ENCODE measurements around the gene STX1B. TPM values are rescaled to one million over a fixed set of nuclear protein-coding genes. Genes with fewer than 3 reads are reported as not detected.

STX1B gene
- total and polyA plus RNA-seq, 3 experiments from 2014 or later, result 0.03 to 0.79 (median 0.40) TPM

DNA sequence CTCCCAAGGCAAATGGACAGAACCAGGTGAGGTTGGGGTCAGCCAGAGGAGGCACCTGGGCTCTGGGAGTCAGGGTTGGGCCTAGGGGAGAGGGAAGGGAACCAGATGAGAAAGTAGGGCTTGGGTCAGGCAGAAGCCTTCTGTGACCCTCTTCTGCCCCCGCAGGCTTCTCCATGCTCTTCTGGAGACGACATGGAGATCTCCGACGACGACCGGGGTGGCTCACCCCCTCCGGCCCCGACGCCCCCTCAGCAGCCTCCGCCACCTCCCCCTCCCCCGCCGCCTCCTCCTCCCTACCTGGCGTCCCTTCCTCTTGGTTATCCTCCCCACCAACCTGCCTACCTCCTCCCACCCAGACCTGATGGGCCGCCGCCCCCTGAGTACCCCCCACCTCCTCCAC, 45.0 kb downstream of the STX1B start:
- peak overlapping the region in 1 of 8 donors; percentile 43 for H3K27ac Mint-ChIP-seq
- no peaks in the 10 kb centered on the region for H3K9me3 Mint-ChIP-seq
- Histone ChIP-seq H3K9me3 (ENCODE audit: low read length) (no peaks in the 10 kb centered on the region), H3K36me3 (ENCODE audit: insufficient read depth, low read length) (peaks cover 38% of the 10 kb centered on the region), H3K4me3 (ENCODE audit: low read length) (no peak overlapping the region), H3K27me3 (ENCODE audit: insufficient read depth, low read length, poor library complexity, severe bottlenecking) (no peaks in the 10 kb centered on the region), H3K4me1 (ENCODE audit: insufficient read depth, low read length) (no peaks in the 10 kb centered on the region), H3K27ac (ENCODE audit: low read depth, low read length) (no peak overlapping the region)
- H3K36me3 Mint-ChIP-seq, result peaks cover 8 to 81% (median 22%) of the 10 kb centered on the region in 3 donors
- ChIA-PET POLR2A (no interaction called here), CTCF (interaction anchor here (1.6 kb wide), 1 partner anchor 177 kb away, joined by 3 read pairs; no protein-coding TSS in a partner anchor)
- H3K4me3 Mint-ChIP-seq, result no peak overlapping the region
- H3K4me1 Mint-ChIP-seq, result peaks cover under 1 to 12% (median 6%) of the 10 kb centered on the region in 3 donors
- H3K27me3 Mint-ChIP-seq, result no peaks in the 10 kb centered on the region
- no peak for DNase-seq

DNA sequence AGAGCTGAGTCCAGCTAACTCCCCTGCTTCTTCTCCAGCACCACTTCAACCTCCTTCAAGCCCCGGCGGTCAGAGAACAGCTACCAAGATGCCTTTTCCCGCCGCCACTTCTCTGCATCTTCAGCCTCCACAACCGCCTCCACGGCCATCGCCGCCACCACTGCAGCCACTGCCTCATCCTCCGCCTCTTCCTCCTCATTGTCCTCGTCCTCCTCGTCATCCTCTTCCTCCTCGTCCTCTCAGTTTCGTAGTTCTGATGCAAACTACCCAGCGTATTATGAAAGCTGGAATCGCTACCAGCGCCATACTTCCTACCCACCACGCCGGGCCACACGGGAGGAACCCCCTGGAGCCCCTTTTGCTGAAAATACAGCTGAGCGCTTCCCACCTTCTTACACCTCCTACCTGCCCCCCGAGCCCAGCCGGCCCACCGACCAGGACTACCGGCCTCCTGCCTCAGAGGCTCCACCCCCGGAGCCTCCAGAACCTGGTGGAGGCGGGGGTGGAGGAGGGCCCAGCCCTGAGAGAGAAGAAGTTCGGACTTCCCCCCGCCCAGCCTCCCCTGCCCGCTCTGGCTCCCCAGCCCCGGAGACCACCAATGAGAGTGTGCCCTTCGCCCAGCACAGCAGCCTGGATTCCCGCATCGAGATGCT, 45.7 kb downstream of the STX1B start:
- H3K9me3 Mint-ChIP-seq, result no peaks in the 10 kb centered on the region
- POLR2A ChIA-PET, result no interaction called here
- H3K27ac Mint-ChIP-seq, result peak overlapping the region in 1 of 8 donors; percentile 23
- no peak overlapping the region for H3K4me3 Mint-ChIP-seq
- Histone ChIP-seq H3K4me1 (ENCODE audit: insufficient read depth, low read length) (peaks cover 5% of the 10 kb centered on the region), H3K27ac (ENCODE audit: low read depth, low read length) (no peak overlapping the region), H3K4me3 (ENCODE audit: low read length) (no peak overlapping the region), H3K36me3 (ENCODE audit: insufficient read depth, low read length) (peaks cover 44% of the 10 kb centered on the region), H3K9me3 (ENCODE audit: low read length) (no peaks in the 10 kb centered on the region), H3K27me3 (ENCODE audit: insufficient read depth, low read length, poor library complexity, severe bottlenecking) (no peaks in the 10 kb centered on the region)
- CTCF ChIA-PET, result interaction anchor here (0.9 to 1.6 kb wide), 3 partner anchors 23 to 497 kb away, joined by 3 to 4 read pairs (median 3); no protein-coding TSS in a partner anchor
- peaks cover 8 to 19% (median 13%) of the 10 kb centered on the region in 3 donors for H3K4me1 Mint-ChIP-seq
- no peaks in the 10 kb centered on the region for H3K27me3 Mint-ChIP-seq
- DNase-seq, result no peak
- peaks cover 6 to 86% (median 28%) of the 10 kb centered on the region in 3 donors for H3K36me3 Mint-ChIP-seq

DNA sequence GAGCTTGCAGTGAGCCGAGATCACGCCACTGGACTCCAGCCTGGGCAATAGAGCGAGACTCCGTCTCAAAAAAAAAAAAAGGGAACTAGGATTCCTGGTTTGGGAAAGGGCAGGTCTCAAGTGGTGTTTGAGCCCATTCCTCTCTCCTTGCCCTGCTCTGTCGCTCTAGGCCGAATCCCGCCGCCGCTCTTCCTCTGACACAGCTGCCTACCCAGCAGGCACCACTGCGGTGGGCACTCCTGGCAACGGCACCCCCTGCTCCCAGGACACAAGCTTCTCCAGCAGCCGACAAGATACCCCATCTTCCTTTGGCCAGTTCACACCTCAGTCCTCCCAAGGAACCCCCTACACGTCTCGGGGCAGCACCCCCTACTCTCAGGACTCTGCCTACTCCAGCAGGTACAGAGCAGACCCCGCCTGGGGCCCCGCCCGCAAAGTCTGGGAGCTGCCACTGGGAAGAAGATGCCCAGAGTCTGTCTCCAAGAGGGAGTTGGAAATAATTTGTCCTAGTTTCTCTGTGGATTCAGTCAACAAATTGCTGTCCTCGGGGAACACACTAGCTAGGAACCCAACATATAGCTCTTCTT, 46.4 kb downstream of the STX1B start:
- CTCF ChIA-PET, result interaction anchor here (0.9 to 1.6 kb wide), 3 partner anchors 22 to 497 kb away, joined by 3 to 4 read pairs (median 3); no protein-coding TSS in a partner anchor
- Mint-ChIP-seq H3K36me3 (peaks cover 6 to 86% (median 27%) of the 10 kb centered on the region in 3 donors), H3K4me1 (peaks cover 15 to 26% (median 20%) of the 10 kb centered on the region in 3 donors), H3K4me3 (no peak overlapping the region), H3K27ac (peak overlapping the region in 1 of 8 donors; percentile 23), H3K9me3 (no peaks in the 10 kb centered on the region), H3K27me3 (no peaks in the 10 kb centered on the region)
- POLR2A ChIA-PET, result no interaction called here
- Histone ChIP-seq H3K9me3 (ENCODE audit: low read length) (no peaks in the 10 kb centered on the region), H3K4me3 (ENCODE audit: low read length) (no peak overlapping the region), H3K27me3 (ENCODE audit: insufficient read depth, low read length, poor library complexity, severe bottlenecking) (no peaks in the 10 kb centered on the region), H3K4me1 (ENCODE audit: insufficient read depth, low read length) (peaks cover 10% of the 10 kb centered on the region), H3K36me3 (ENCODE audit: insufficient read depth, low read length) (peaks cover 39% of the 10 kb centered on the region), H3K27ac (ENCODE audit: low read depth, low read length) (no peak overlapping the region)
- no peak for DNase-seq

DNA sequence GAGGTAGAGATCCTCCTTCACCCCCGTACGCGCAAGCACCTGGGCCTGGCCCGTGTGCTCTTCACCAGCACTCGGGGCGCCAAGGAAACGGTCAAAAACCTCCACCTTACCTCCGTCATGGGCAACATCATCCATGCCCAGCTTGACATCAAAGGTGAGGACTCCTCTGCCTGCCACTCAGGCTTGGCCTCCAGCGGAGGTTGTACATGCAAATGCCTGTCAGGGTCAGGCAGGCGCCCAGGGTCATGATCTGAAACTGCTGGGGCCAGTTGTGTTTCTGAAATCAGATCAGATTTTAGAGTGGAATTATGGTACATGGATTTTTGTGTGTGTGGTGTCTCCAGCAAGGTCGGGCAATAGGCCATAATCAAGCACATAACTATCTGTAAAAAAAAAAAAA, 49.1 kb downstream of the STX1B start:
- H3K36me3 Mint-ChIP-seq, result peaks cover 0 to 79% (median 20%) of the 10 kb centered on the region in 3 donors
- peak overlapping the region in 1 of 8 donors; percentile 96 for H3K27ac Mint-ChIP-seq
- DNase-seq, result no peak
- no peak overlapping the region for H3K27ac ChIP-seq (ENCODE audit: low read depth, low read length)
- H3K4me3 ChIP-seq (ENCODE audit: low read length), result no peak overlapping the region
- peak overlapping the region in 1 of 7 donors; percentile 67 for H3K4me3 Mint-ChIP-seq
- H3K4me1 Mint-ChIP-seq, result peaks cover 23 to 39% (median 25%) of the 10 kb centered on the region in 3 donors
- H3K4me1 ChIP-seq (ENCODE audit: insufficient read depth, low read length), result peaks cover 23% of the 10 kb centered on the region
- H3K27me3 Mint-ChIP-seq, result no peaks in the 10 kb centered on the region
- no peaks in the 10 kb centered on the region for H3K27me3 ChIP-seq (ENCODE audit: insufficient read depth, low read length, poor library complexity, severe bottlenecking)
- ChIA-PET CTCF (no interaction called here), POLR2A (no interaction called here)
- peaks cover 35% of the 10 kb centered on the region for H3K36me3 ChIP-seq (ENCODE audit: insufficient read depth, low read length)
- no peaks in the 10 kb centered on the region for H3K9me3 ChIP-seq (ENCODE audit: low read length)
- H3K9me3 Mint-ChIP-seq, result no peaks in the 10 kb centered on the region

DNA sequence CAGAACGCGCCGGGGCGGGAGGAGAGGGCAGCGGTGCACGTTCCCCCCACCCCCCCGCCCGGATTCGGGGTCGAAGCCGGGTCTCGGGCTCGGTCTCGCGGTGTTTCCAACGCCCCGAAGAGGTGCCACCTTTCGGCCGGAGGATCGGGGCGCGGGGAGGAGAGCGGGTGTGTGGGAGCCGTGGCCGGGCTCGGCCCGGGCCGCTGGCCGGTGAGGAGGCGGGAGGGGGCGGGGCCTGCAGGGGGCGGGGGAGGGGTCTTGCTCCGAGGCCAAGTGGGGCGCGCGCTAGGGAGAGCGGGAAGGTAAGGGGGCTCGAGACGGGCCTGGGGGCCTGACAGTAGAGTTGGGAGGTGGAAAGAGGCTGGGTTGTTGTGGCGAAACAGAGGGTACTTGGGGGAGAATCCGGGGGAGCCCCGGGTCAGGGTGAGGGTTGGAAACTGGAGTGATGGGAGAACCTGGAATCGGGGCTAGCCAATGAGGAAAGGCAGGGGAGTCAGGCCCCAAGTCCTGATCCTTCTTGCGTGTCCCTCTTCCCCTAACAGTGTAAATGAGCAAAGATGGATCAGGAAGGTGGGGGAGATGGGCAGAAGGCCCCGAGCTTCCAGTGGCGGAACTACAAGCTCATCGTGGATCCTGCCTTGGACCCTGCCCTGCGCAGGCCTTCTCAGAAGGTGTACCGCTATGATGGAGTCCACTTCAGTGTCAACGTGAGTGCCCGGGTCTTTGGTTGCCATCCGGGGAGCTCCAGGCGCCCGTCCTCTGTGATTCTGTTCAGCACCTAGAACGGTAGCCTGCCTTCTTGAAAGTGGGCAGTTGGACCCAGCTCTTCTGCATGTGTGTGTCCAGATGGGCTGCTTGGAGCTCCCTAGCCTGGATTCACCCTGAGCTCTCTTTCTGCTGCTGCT, 52.0 kb downstream of the STX1B start:
- DNase-seq, result peak in 1 of 5 donors; percentile 57

DNA sequence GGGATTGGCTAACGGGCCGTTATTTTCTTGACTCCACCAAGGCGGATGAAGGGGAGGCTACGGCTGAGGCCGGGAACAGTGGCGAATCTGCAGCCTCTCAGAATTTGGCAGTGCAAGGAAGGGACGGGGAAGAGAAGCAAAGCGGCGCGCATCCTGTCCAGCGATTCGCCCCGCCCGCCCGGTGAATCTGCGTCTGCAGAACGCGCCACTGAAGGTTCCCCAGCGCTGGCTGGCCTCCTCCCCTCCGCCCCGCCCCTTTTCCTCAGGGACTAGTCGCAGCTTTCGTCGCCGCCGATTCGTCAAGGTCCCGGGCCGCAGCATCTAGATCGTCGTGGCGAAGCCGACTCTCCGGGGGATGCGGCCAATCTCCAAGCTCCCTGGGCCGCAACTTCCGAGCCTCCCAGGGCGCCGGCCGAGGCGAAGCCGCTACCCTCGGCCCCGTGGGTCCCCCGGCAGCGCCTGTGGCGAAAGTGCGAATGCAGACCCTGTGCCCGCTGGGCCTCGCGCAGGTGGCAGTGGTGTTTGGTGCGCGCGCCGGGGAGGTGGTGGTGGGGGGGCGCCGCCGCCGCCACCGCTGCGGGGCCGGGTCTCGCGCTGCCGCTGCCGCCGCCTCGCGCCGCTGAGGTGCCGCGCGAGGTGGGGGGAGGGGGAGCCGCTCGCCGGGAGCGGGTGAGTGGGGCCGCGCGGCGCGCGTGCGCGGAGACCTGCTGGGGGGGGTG, 52.8 kb downstream of the STX1B start, which contains the start of gene SETD1A:
SETD1A (plus strand) TSS at position 299 of the 719 bp plus-strand sequence. CDS start 978 bp downstream, outside the sequence.
- H3K36me3 Mint-ChIP-seq, result peaks cover 0 to 44% (median 9%) of the 10 kb centered on the region in 3 donors
- no peaks in the 10 kb centered on the region for H3K27me3 Mint-ChIP-seq
- H3K36me3 ChIP-seq (ENCODE audit: insufficient read depth, low read length), result peaks cover 22% of the 10 kb centered on the region
- H3K4me1 ChIP-seq (ENCODE audit: insufficient read depth, low read length), result peaks cover 24% of the 10 kb centered on the region
- peak within 1 kb of the TSS; percentile 97 to 100 (median 98) for H3K27ac Mint-ChIP-seq
- peak within 1 kb of the TSS; percentile 98 for H3K4me3 ChIP-seq (ENCODE audit: low read length)
- no peaks in the 10 kb centered on the region for H3K9me3 Mint-ChIP-seq
- peak within 1 kb of the TSS; percentile 96 for H3K27ac ChIP-seq (ENCODE audit: low read depth, low read length)
- ChIA-PET CTCF (no interaction called here), POLR2A (interaction anchor here (0.5 to 1.1 kb wide), 3 partner anchors 116 to 185 kb away, joined by 3 to 4 read pairs (median 3); partner anchors contain the start of genes KAT8 and ZNF668)
- H3K4me1 Mint-ChIP-seq, result peaks cover 26 to 41% (median 27%) of the 10 kb centered on the region in 3 donors
- H3K4me3 Mint-ChIP-seq, result peak within 1 kb of the TSS; percentile 93 to 99 (median 97)
- no peaks in the 10 kb centered on the region for H3K9me3 ChIP-seq (ENCODE audit: low read length)
- DNase-seq, result peak; percentile 94 to 98 (median 97)
- no peaks in the 10 kb centered on the region for H3K27me3 ChIP-seq (ENCODE audit: insufficient read depth, low read length, poor library complexity, severe bottlenecking)

More for the DNA sequence above, 52.0 kb downstream of the STX1B start:
- H3K9me3 ChIP-seq (ENCODE audit: low read length), result no peaks in the 10 kb centered on the region
- Mint-ChIP-seq H3K27ac (peak overlapping the region; percentile 84 to 96 (median 93)), H3K27me3 (no peaks in the 10 kb centered on the region), H3K4me1 (peaks cover 27 to 44% (median 28%) of the 10 kb centered on the region in 3 donors), H3K36me3 (peaks cover 0 to 52% (median 14%) of the 10 kb centered on the region in 3 donors), H3K4me3 (peak overlapping the region; percentile 85 to 93 (median 88)), H3K9me3 (no peaks in the 10 kb centered on the region)
- no peaks in the 10 kb centered on the region for H3K27me3 ChIP-seq (ENCODE audit: insufficient read depth, low read length, poor library complexity, severe bottlenecking)
- peak overlapping the region; percentile 40 for H3K4me3 ChIP-seq (ENCODE audit: low read length)
- H3K36me3 ChIP-seq (ENCODE audit: insufficient read depth, low read length), result peaks cover 29% of the 10 kb centered on the region
- POLR2A ChIA-PET, result interaction anchor here (1.1 kb wide), 1 partner anchor 184 kb away, joined by 4 read pairs; no protein-coding TSS in a partner anchor
- H3K4me1 ChIP-seq (ENCODE audit: insufficient read depth, low read length), result peaks cover 24% of the 10 kb centered on the region
- CTCF ChIA-PET, result interaction anchor here (0.9 to 1.0 kb wide), 3 partner anchors 26 to 145 kb away, joined by 3 to 5 read pairs (median 4); partner anchors contain the start of gene HSD3B7
- H3K27ac ChIP-seq (ENCODE audit: low read depth, low read length), result peak overlapping the region; percentile 57

Data from CD8-positive, alpha-beta memory T cell (primary cell).